Epithelial cell of proximal tubule (primary cell): Measurements from ENCODE around the gene RRAS. TPM values are rescaled to one million over a fixed set of nuclear protein-coding genes. Genes with fewer than 3 reads are reported as not detected.

Experiments used
- DNase-seq: peaks from one replicate; pipeline ENCODE4 v3.0.0-alpha.2; 2011; ENCODE audit warnings: low read depth
- H3K4me3 ChIP-seq: 2 replicates; pipeline ENCODE4 v1.5.1; 2011; ENCODE audit warnings: low read depth, mild to moderate bottlenecking, low read length
- total RNA-seq: library from RNA; depleted of rRNA; stranded (reverse); fragments of >200 nt; gene quantifications from 2 replicates; pipeline ENCODE4 v1.2.3, GENCODE V29; 2015
- TF ChIP-seq, protein P1 (sequence below): conservative IDR thresholded peaks from 2 replicates; pipeline ENCODE4 v1.5.1; 2012; ENCODE audit warnings: low read depth, mild to moderate bottlenecking, low read length

RRAS gene
- total RNA-seq, 1 donor from 2014 or later: 67.2 TPM

DNA sequence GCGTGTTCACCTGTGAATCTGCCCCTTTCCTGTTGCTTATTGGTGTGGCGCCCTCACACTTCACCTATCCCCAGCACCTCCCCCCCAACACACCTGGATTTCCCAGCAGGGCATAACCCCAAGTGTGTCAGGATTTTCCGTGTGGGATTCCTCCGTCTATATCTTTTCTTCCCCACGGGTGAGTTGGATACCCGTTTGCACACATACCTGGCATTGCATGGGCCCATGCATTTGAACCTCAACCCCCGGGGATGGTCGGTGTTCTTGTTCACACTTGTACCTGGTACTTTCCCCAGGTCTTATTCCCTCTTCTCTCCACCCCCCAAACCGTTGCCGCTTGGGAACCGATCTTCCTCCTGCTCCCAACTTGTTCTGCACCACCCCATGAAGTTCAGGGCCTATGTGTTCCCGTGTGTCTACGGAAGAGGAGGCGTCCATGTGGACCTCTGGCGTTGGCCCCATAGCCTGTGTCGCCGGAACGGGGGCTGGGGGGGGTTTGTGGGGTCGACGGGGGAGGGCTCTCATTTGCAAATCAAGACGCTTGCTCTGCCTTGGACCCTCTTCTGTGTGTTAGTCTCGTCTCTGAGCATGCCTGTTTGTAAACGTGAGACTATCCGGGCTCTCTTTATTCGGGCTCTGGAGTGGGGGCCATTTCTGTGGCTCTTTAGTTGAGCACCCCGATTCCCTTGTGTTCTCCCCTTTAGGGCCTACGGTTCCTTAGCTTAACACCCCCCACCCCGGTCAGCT, 47.3 kb downstream of the RRAS start:
- no peak for DNase-seq
- H3K4me3 ChIP-seq: peak overlapping the region; percentile 96
- TF ChIP-seq, protein P1, sequence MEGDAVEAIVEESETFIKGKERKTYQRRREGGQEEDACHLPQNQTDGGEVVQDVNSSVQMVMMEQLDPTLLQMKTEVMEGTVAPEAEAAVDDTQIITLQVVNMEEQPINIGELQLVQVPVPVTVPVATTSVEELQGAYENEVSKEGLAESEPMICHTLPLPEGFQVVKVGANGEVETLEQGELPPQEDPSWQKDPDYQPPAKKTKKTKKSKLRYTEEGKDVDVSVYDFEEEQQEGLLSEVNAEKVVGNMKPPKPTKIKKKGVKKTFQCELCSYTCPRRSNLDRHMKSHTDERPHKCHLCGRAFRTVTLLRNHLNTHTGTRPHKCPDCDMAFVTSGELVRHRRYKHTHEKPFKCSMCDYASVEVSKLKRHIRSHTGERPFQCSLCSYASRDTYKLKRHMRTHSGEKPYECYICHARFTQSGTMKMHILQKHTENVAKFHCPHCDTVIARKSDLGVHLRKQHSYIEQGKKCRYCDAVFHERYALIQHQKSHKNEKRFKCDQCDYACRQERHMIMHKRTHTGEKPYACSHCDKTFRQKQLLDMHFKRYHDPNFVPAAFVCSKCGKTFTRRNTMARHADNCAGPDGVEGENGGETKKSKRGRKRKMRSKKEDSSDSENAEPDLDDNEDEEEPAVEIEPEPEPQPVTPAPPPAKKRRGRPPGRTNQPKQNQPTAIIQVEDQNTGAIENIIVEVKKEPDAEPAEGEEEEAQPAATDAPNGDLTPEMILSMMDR: no peak

DNA sequence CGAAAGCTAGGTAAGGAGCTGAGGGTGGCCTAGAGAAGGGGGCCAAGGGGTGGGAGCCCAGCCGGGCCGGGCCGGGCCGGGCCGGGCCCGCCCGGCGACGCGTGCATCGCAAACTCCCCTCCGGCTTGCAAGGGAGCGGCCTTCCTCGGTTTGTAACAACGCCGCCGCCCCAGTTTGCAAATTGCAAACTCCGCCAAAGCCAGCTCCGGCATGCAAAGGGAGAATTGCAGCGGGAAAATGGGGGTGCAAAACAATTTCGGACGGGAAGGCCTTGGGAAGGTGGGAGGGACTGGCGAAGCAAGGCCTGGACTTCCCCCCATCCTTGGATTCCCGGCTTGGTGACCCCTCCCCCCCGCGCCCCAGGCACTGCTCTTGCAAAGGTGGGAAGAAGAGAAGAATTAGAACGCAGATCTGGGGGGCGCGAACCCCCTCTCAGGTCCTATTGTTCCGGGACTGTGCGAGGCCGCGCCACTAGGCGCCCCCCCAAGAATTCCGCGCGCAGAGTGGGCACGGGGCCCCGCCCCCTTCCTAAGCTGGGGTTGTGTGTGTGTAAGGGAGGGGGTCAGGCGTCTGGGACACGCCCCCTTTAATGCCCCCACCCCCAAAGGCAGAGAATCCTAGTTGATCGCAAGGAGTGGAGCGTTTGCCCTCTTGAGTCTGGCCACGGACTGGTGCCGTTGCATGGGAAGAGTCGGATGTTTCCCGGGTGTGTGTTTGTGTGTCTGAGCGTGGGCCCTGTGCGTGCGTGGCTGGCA, 48.0 kb downstream of the RRAS start:
- H3K4me3 ChIP-seq: peak overlapping the region; percentile 96
- no peak for DNase-seq
- TF ChIP-seq, protein P1: no peak

DNA sequence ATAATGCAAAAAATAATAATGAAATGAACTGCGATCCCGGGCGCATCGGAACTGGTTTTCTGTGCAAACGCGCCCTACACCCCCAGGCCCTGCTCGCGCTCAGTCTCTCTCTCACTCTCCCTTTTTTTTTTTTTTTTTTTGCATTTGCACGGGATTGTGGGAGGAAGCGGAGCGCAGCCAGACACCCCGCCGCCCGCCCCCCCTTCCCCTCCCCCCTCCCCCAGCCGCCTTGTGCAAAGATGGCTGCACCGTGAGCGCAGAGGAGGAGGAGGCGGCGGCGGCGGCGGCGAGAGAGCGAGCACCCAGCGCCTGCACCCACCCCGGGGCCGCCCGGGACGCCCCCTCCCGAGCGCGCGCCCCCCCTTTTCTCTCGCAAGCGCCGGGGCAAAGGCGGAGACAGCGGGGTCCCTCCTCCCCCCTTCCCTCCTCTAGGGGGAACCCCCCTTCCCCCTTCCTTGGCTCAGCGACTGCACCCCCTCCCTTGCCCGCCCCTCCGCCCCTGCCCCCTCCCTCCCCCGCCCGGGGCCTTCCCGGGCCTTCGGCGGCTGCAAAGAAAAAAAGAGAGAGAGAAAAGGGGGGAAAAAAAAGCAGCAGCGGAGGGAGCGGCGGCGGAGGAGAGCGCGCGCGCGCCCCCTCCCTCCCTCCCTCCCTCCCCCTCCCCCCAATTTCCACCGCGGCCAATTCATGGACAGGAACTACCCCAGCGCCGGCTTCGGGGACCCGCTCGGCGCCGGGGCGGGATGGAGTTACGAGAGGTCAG, 48.8 kb downstream of the RRAS start, which contains the start of gene PRR12:
Gene PRR12, plus strand, starts transcription at position 212 of the 760 bp plus-strand sequence. Its CDS starts 473 bp downstream, at position 685.
- peak within 1 kb of the TSS; percentile 96 for H3K4me3 ChIP-seq
- TF ChIP-seq, protein P1: no peak
- no peak for DNase-seq

DNA sequence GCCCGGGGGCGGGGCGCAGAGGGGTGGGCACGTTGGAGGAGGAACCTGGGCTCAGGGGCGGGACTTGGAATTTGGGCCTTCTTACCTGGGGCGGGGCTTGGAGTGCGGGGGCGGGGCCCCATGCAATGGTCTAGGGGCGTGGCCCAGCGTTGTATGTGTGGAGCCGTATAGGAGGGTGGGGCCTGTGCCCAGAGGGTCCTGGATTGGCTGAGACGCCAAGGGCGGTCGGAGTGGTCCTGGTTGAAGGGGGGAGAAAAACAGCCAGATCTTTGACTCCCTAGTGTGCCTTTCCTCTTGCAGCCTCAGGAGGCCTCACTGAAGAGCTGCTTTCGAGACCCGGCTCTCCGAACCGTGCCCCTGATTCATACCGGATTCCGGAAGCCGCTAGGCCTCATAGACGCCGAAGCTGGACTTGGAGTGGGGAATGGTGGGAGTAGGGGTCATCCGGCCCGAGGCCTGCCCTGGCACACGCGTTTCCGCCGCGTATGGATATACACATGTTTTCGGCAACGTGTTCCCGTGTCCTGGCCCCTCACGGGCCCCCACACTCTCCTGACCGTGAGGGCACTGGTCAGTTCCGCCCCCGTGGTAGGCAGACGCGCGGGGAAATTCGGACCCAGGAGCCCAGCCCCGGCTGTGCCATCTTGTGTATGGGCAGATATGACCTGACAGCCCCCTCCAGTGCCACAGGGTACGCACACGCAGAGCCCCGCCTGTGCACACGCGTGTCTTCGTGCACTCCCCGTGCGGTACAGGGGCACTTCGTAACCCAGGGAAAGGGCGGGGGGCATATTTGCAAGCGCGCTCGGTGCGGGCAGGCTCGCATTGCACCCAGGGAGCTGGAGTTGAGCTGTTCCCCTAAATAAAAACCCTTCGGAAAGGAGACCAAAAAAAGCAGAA, 49.6 kb downstream of the RRAS start:
- H3K4me3 ChIP-seq: peak overlapping the region; percentile 96
- TF ChIP-seq, protein P1: peak; percentile 10
- DNase-seq: peak; percentile 71

DNA sequence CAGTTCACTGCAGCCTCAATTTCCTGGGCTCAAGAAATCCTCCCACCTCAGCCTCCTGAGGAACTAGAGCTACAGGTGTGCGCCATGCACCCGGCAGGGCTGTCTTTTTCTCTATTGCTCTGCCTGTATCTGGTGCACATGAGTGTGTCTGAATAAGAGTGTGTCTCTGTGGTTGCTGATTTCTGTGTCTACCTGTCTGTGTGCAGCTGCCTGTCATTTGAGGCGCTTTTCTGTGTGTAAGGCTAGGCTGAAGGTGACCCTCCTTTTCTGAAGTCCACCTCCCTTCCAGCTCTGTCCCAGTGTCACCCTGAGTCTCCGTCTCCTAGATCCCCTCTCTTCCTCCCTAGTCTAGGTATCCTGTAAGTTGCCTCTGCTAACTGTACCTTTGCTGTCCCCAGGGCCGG, 50.4 kb downstream of the RRAS start:
- TF ChIP-seq, protein P1: no peak
- H3K4me3 ChIP-seq: no peak overlapping the region
- DNase-seq: no peak
